ENCODE results near the gene CCDC3.

CCDC3 gene

DNA sequence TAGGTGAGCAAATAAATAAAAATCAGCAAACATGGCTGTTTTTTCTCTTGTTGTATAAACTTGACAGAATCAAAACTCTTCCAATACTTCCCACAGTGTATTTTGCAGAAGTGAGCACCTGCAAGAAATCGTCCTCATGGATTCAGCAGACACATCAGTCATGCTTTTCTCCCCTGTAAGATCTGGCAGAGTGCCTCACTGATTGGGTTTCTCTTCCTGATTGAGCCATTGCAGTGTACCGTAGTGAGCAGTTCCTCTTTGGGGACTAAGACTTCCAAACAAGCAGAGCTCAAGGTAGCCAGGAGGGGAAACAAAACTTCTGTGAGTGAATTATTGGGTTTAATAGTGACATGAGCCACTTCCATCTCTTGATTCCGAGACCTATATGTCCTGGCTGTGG, 2.2 kb upstream of the CCDC3 start:
- H3K9me3 ChIP-seq (ENCODE audit: low read length): no peaks in the 10 kb centered on the region
- H3K27ac ChIP-seq (ENCODE audit: low read depth, low read length, poor library complexity, severe bottlenecking): no peak overlapping the region
- no peaks in the 10 kb centered on the region for H3K27me3 ChIP-seq (ENCODE audit: insufficient read depth, low read length)
- TF ChIP-seq, protein P1, sequence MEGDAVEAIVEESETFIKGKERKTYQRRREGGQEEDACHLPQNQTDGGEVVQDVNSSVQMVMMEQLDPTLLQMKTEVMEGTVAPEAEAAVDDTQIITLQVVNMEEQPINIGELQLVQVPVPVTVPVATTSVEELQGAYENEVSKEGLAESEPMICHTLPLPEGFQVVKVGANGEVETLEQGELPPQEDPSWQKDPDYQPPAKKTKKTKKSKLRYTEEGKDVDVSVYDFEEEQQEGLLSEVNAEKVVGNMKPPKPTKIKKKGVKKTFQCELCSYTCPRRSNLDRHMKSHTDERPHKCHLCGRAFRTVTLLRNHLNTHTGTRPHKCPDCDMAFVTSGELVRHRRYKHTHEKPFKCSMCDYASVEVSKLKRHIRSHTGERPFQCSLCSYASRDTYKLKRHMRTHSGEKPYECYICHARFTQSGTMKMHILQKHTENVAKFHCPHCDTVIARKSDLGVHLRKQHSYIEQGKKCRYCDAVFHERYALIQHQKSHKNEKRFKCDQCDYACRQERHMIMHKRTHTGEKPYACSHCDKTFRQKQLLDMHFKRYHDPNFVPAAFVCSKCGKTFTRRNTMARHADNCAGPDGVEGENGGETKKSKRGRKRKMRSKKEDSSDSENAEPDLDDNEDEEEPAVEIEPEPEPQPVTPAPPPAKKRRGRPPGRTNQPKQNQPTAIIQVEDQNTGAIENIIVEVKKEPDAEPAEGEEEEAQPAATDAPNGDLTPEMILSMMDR (IDR thresholded peaks at IDR 0.05; ENCODE audit: low read length): no peak
- TF ChIP-seq EZH2 (IDR thresholded peaks at IDR 0.05; ENCODE audit: borderline replicate concordance, low read length): no peak
- no peak overlapping the region for H3K9ac ChIP-seq (ENCODE audit: low read length)
- H3K79me2 ChIP-seq (ENCODE audit: insufficient read depth, low read length): no peaks in the 10 kb centered on the region
- no peaks in the 10 kb centered on the region for H3K4me1 ChIP-seq (ENCODE audit: insufficient read depth, low read length, severe bottlenecking)
- H4K20me1 ChIP-seq (ENCODE audit: insufficient read depth, low read length): no peaks in the 10 kb centered on the region
- H3F3A ChIP-seq (ENCODE audit: insufficient read depth, low read length): no peaks in the 10 kb centered on the region; the same call in 1 of the 2 replicates
- no peaks in the 10 kb centered on the region for H3K36me3 ChIP-seq (ENCODE audit: insufficient read depth, low read length)
- H3K4me3 ChIP-seq (ENCODE audit: low read depth, low read length, poor library complexity, severe bottlenecking): no peak overlapping the region
- H2AFZ ChIP-seq (ENCODE audit: low read length): no peak overlapping the region
- no peak overlapping the region for H3K4me2 ChIP-seq (ENCODE audit: low read length)
- H3K9me2 ChIP-seq (ENCODE audit: low read depth, low read length): no peaks in the 10 kb centered on the region

DNA sequence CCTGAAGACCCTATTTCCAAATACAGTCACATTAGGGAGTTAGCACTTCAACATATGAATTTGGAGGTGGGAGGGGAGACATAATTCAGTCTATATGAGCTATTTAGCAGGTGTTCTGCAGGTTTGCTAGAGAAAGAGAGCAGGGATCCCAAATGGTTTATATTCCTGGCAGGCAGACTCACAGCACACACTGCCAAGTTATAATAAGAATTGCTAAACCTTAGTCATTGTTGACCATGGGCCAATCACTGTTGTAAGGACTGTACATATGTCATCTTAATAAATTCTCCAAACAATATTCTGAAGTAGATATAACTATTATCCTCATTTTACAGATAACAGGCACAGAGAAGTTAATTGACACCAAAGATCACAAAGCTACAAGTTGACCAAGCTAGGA, 1.5 kb upstream of the CCDC3 start:
- H3K27me3 ChIP-seq (ENCODE audit: insufficient read depth, low read length): no peaks in the 10 kb centered on the region
- no peaks in the 10 kb centered on the region for H3K79me2 ChIP-seq (ENCODE audit: insufficient read depth, low read length)
- no peaks in the 10 kb centered on the region for H3K9me2 ChIP-seq (ENCODE audit: low read depth, low read length)
- H3K9ac ChIP-seq (ENCODE audit: low read length): no peak overlapping the region
- H3K27ac ChIP-seq (ENCODE audit: low read depth, low read length, poor library complexity, severe bottlenecking): no peak overlapping the region
- H3K4me1 ChIP-seq (ENCODE audit: insufficient read depth, low read length, severe bottlenecking): no peaks in the 10 kb centered on the region
- no peak overlapping the region for H2AFZ ChIP-seq (ENCODE audit: low read length)
- H3K4me3 ChIP-seq (ENCODE audit: low read depth, low read length, poor library complexity, severe bottlenecking): no peak overlapping the region
- no peaks in the 10 kb centered on the region for H3K9me3 ChIP-seq (ENCODE audit: low read length)
- H3F3A ChIP-seq (ENCODE audit: insufficient read depth, low read length): no peaks in the 10 kb centered on the region; the same call in 1 of the 2 replicates
- no peak overlapping the region for H3K4me2 ChIP-seq (ENCODE audit: low read length)
- TF ChIP-seq EZH2 (IDR thresholded peaks at IDR 0.05; ENCODE audit: borderline replicate concordance, low read length): no peak
- TF ChIP-seq, protein P1 (IDR thresholded peaks at IDR 0.05; ENCODE audit: low read length): no peak
- no peaks in the 10 kb centered on the region for H4K20me1 ChIP-seq (ENCODE audit: insufficient read depth, low read length)
- no peaks in the 10 kb centered on the region for H3K36me3 ChIP-seq (ENCODE audit: insufficient read depth, low read length)

DNA sequence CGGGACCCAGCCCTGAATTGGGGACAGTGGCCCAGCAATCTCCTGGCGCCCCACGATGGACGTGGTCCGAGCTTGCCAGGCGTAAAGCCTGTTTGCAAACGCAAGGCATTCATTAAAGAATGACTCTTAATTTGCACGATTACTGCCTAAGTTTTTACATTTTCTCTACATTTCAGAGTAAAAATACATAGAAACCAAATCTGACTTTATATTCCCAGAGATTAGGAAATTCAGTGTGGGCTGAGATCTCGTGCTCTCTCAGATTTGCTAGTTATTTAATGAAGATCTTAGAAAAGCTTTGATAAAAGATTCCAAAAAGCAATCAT, 337 bp upstream of the CCDC3 start:
- no peak overlapping the region for H3K4me2 ChIP-seq (ENCODE audit: low read length)
- H3K79me2 ChIP-seq (ENCODE audit: insufficient read depth, low read length): no peaks in the 10 kb centered on the region
- H3K4me1 ChIP-seq (ENCODE audit: insufficient read depth, low read length, severe bottlenecking): no peaks in the 10 kb centered on the region
- no peaks in the 10 kb centered on the region for H3K27me3 ChIP-seq (ENCODE audit: insufficient read depth, low read length)
- no peaks in the 10 kb centered on the region for H3K36me3 ChIP-seq (ENCODE audit: insufficient read depth, low read length)
- no peak overlapping the region for H2AFZ ChIP-seq (ENCODE audit: low read length)
- no peak overlapping the region for H3K9ac ChIP-seq (ENCODE audit: low read length)
- TF ChIP-seq EZH2 (IDR thresholded peaks at IDR 0.05; ENCODE audit: borderline replicate concordance, low read length): no peak
- TF ChIP-seq, protein P1 (IDR thresholded peaks at IDR 0.05; ENCODE audit: low read length): no peak
- H3K27ac ChIP-seq (ENCODE audit: low read depth, low read length, poor library complexity, severe bottlenecking): no peak overlapping the region
- H3K9me2 ChIP-seq (ENCODE audit: low read depth, low read length): no peaks in the 10 kb centered on the region
- no peaks in the 10 kb centered on the region for H4K20me1 ChIP-seq (ENCODE audit: insufficient read depth, low read length)
- H3K4me3 ChIP-seq (ENCODE audit: low read depth, low read length, poor library complexity, severe bottlenecking): no peak overlapping the region
- H3F3A ChIP-seq (ENCODE audit: insufficient read depth, low read length): no peaks in the 10 kb centered on the region; the same call in 1 of the 2 replicates
- no peaks in the 10 kb centered on the region for H3K9me3 ChIP-seq (ENCODE audit: low read length)

All from OCI-LY1 (cell line).